ENCODE measurements around the gene CNOT8.

The CNOT8 gene

DNA sequence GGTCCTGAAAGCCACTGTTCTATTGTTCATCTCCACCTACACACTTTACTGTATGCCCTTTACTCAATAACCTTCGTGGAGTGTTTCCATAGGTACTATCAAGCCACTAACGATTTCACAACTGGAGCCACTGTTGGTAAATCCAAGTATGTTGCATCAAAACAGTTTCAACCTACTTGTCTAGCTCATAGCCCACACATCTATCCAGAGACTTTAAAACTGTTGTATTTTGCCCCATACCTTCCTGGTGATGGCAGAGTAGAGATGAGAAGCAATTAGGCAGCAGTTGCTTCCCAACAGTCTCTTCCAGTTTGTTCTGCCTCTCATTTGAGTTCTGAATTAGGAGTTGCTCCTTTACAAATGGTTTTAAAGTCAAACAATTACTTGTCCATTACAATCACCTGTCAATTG is 8.6 kb upstream of the CNOT8 start:
- H3K27me3 Mint-ChIP-seq, result no peaks in the 10 kb centered on the region
- H3K4me3 Mint-ChIP-seq, result no peak overlapping the region
- H3K36me3 Mint-ChIP-seq, result peaks cover 3% of the 10 kb centered on the region
- peaks cover 7% of the 10 kb centered on the region for H3K4me1 Mint-ChIP-seq
- no peak overlapping the region for H3K27ac Mint-ChIP-seq
- no peaks in the 10 kb centered on the region for H3K9me3 Mint-ChIP-seq

DNA sequence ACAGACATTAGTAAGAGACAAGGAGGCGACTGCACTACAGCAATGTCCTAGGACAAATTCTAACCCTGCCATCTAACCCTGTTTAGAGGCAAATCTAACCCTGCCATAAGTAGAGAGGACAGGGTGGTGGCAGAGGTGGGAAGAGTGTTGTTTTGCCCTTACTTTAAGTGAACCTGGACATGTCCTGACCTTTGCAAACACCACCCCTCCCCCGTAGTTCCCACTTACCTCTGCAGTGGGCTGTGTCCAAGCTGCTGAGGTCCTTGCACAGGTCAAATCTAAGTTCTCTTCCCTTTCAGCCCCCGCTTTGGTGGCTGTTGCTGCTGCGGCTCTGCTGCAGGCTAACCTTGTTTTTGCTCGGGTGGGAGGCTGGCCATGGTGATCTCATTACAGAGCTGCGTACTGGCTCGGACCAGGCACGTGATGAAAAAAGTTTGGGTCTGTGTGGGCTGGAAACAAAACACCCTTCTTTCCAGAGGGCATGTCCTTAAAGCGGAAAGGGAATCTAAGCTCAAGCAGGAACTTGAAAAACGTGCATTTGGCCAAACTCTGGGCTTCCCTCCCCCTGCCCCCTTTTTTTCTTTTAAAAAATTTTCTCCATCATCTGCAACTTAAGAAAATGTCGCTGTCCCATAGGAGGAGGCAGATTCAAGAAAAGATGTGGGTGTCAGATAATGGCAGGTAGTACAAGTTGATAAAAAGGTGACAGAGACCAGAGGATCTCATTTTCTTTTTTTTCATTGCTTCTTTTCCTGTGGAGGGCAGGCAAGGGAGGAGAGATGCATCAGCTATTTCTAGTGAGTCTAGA is 8.0 kb upstream of the CNOT8 start, which contains the start of gene FAXDC2:
FAXDC2 (minus strand) TSS at position 349 of the 808 bp plus-strand sequence. CDS start 12,425 bp downstream, outside the sequence.
- no peak within 1 kb of the TSS for H3K4me3 Mint-ChIP-seq
- H3K27ac Mint-ChIP-seq, result no peak within 1 kb of the TSS
- peaks cover 7% of the 10 kb centered on the region for H3K4me1 Mint-ChIP-seq
- H3K9me3 Mint-ChIP-seq, result no peaks in the 10 kb centered on the region
- H3K27me3 Mint-ChIP-seq, result no peaks in the 10 kb centered on the region
- peaks cover 3% of the 10 kb centered on the region for H3K36me3 Mint-ChIP-seq

- Mint-ChIP-seq H3K27me3 (no peaks in the 10 kb centered on the region), H3K4me1 (peaks cover 7% of the 10 kb centered on the region), H3K36me3 (peaks cover 3% of the 10 kb centered on the region), H3K9me3 (no peaks in the 10 kb centered on the region), H3K4me3 (no peak overlapping the region), H3K27ac (no peak overlapping the region)
Observed at GRCh38 chr5:154851351-154851750, 7.1 kb upstream of the CNOT8 start.

GRCh38 chr5:154857530-154858296 is 714 bp upstream of the CNOT8 start:
- H3K27me3 Mint-ChIP-seq, result no peaks in the 10 kb centered on the region
- peak overlapping the region; percentile 98 for H3K27ac Mint-ChIP-seq
- H3K4me1 Mint-ChIP-seq, result peaks cover 37% of the 10 kb centered on the region
- H3K4me3 Mint-ChIP-seq, result peak overlapping the region; percentile 93
- H3K9me3 Mint-ChIP-seq, result no peaks in the 10 kb centered on the region
- H3K36me3 Mint-ChIP-seq, result peaks cover 3% of the 10 kb centered on the region

DNA sequence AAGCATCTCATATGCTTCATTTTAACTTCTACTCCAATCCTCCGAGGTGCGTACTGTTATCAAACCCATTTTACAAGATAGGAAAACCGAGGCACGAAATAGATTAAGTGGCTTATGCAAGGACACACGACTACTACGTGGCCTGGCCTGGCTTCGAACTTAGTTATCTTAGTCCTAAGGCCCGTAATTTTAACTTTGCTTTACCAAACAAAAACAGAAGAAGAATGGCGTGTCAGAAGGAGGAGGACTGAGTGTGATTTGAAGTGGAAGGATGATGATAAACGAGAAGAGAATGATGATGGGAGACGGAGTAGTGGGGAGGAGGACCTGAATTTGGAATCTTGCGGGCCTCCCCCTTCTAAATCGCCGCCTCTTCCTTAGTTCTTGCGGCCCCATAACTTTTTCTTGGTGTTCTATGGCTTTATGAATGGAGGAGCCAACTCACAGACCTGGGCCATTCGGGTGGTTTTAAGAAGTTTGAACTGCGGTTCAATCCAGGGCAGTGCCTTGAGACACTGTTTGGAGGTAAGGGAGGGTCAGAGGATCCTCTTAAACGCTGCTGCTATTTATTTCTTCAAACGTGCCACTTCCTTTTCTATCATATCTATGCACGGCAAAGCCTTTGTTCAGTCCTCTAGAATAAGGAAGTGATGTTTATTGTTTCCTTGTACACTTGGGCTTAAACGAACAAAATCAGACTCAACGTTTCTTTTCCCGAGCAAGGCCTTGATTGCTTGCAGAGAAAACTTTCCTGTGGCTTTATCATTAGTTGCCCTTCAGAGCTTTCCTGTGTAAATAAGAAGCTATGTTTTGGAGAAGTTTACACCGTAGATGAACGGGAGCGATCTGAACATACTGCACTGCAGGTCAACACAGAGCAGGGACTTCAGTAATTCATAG is 795 bp downstream of the CNOT8 start:
- no peaks in the 10 kb centered on the region for H3K36me3 Mint-ChIP-seq
- H3K9me3 Mint-ChIP-seq, result no peaks in the 10 kb centered on the region
- H3K27ac Mint-ChIP-seq, result peak overlapping the region; percentile 98
- peaks cover 49% of the 10 kb centered on the region for H3K4me1 Mint-ChIP-seq
- no peaks in the 10 kb centered on the region for H3K27me3 Mint-ChIP-seq
- H3K4me3 Mint-ChIP-seq, result peak overlapping the region; percentile 93

DNA sequence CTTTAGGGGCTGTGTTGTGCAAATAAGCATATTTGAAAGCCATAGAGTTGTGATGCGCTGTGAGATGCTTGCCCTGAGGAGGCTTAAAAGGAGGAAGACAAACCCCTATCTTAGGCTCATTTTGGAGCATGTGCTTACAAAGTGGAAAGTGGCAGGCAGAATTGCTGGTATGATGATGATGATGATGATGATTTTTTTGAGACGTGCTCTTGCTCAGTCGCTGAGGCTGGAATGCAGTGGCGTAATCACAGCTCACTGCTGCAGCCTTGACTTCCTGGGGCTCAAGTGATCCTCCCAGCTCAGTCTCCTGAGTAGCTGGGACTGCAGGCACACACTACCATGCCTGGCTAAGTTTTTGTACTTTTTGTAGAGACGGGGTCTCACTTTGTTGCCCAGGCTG is 1.7 kb downstream of the CNOT8 start:
- Mint-ChIP-seq H3K27ac (peak overlapping the region; percentile 98), H3K4me3 (peak overlapping the region; percentile 93), H3K27me3 (no peaks in the 10 kb centered on the region), H3K36me3 (peaks cover 4% of the 10 kb centered on the region), H3K9me3 (no peaks in the 10 kb centered on the region), H3K4me1 (peaks cover 54% of the 10 kb centered on the region)

GRCh38 chr5:154860765-154861164 is 2.3 kb downstream of the CNOT8 start:
- H3K4me1 Mint-ChIP-seq, result peaks cover 61% of the 10 kb centered on the region
- H3K36me3 Mint-ChIP-seq, result peaks cover 9% of the 10 kb centered on the region
- peak overlapping the region; percentile 66 for H3K27ac Mint-ChIP-seq
- no peaks in the 10 kb centered on the region for H3K27me3 Mint-ChIP-seq
- H3K9me3 Mint-ChIP-seq, result no peaks in the 10 kb centered on the region
- peak overlapping the region; percentile 93 for H3K4me3 Mint-ChIP-seq

- peak overlapping the region; percentile 10 for H3K27ac Mint-ChIP-seq
- peaks cover 9% of the 10 kb centered on the region for H3K36me3 Mint-ChIP-seq
- H3K9me3 Mint-ChIP-seq, result no peaks in the 10 kb centered on the region
- peak overlapping the region; percentile 20 for H3K4me3 Mint-ChIP-seq
- peaks cover 64% of the 10 kb centered on the region for H3K4me1 Mint-ChIP-seq
- no peaks in the 10 kb centered on the region for H3K27me3 Mint-ChIP-seq
Observed at GRCh38 chr5:154861946-154862345, 3.5 kb downstream of the CNOT8 start.

- Mint-ChIP-seq H3K9me3 (no peaks in the 10 kb centered on the region), H3K4me1 (peaks cover 66% of the 10 kb centered on the region), H3K27ac (peak overlapping the region; percentile 90), H3K36me3 (peaks cover 9% of the 10 kb centered on the region), H3K4me3 (peak overlapping the region; percentile 20), H3K27me3 (no peaks in the 10 kb centered on the region)
Observed at GRCh38 chr5:154862766-154863165, 4.3 kb downstream of the CNOT8 start.

- H3K27me3 Mint-ChIP-seq, result no peaks in the 10 kb centered on the region
Observed at GRCh38 chr5:154863291-154864080, 5.1 kb downstream of the CNOT8 start.

DNA sequence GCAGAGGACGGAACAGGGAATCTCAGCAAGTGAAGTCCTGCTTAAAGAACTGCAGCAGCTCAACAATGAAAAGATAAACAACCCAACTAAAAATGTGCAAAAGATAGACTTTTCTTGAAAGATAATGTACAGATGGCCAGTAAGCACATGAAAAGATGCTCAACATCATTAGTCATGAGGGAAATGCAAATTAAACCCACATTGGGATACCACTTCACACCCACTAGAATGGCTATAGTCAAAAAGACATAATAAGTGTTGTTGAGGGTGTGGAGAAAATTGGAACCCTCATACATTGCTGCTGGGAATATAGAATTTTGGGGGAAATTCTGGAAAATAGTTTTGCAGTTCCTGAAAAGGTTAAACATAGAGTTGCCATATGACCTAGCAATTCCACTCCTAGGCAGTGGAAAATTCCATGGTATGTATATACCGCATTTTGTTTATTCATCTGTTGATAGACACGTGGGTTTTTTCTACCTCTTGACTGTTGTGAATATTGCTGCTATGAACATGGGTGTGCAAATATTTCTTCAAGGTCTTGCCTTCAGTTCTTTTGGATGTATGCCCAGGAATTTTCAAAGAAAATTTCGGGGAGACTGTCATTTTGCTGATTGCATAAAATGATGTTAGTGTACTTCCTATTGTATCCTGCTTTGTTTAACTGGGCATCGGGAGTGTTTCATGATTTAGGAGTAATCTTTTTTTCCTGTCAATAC is 7.2 kb downstream of the CNOT8 start:
- peak overlapping the region; percentile 55 for H3K27ac Mint-ChIP-seq
- peaks cover 58% of the 10 kb centered on the region for H3K4me1 Mint-ChIP-seq
- H3K27me3 Mint-ChIP-seq, result no peaks in the 10 kb centered on the region
- H3K4me3 Mint-ChIP-seq, result peak overlapping the region; percentile 11
- H3K36me3 Mint-ChIP-seq, result peaks cover 12% of the 10 kb centered on the region
- no peaks in the 10 kb centered on the region for H3K9me3 Mint-ChIP-seq

More at GRCh38 chr5:154863291-154864080, 5.1 kb downstream of the CNOT8 start:
- Mint-ChIP-seq H3K9me3 (no peaks in the 10 kb centered on the region), H3K36me3 (peaks cover 9% of the 10 kb centered on the region), H3K4me3 (no peak overlapping the region), H3K27ac (peak overlapping the region; percentile 32), H3K4me1 (peaks cover 68% of the 10 kb centered on the region)

GRCh38 chr5:154866841-154867240 is 8.4 kb downstream of the CNOT8 start:
- no peak overlapping the region for H3K4me3 Mint-ChIP-seq
- H3K27me3 Mint-ChIP-seq, result no peaks in the 10 kb centered on the region
- H3K4me1 Mint-ChIP-seq, result peaks cover 47% of the 10 kb centered on the region
- peaks cover 19% of the 10 kb centered on the region for H3K36me3 Mint-ChIP-seq
- peak overlapping the region; percentile 56 for H3K27ac Mint-ChIP-seq
- H3K9me3 Mint-ChIP-seq, result no peaks in the 10 kb centered on the region

DNA sequence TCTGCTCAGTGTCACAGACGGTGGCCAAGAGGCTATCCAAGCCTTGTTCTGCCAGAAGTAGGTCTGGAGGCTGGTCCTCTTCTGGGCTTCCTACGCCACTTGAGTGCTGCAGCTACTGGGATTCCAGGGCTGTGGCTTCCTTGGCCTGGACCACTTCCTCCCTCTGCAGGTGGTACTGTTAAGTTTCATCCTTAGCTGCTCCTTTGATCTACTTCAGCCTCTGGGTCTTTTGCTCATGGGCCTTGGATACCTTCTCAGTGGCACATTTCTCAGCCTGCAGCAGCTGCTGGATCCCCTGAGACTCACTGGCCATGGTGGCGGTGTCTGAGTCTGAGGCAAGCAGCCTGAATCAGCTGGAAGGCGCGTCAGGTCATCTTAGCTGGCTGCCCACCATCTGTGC is 10.3 kb downstream of the CNOT8 start:
- no peaks in the 10 kb centered on the region for H3K27me3 Mint-ChIP-seq
- H3K36me3 Mint-ChIP-seq, result peaks cover 27% of the 10 kb centered on the region
- H3K4me1 Mint-ChIP-seq, result peaks cover 29% of the 10 kb centered on the region
- no peak overlapping the region for H3K4me3 Mint-ChIP-seq
- no peaks in the 10 kb centered on the region for H3K9me3 Mint-ChIP-seq
- peak overlapping the region; percentile 65 for H3K27ac Mint-ChIP-seq

DNA sequence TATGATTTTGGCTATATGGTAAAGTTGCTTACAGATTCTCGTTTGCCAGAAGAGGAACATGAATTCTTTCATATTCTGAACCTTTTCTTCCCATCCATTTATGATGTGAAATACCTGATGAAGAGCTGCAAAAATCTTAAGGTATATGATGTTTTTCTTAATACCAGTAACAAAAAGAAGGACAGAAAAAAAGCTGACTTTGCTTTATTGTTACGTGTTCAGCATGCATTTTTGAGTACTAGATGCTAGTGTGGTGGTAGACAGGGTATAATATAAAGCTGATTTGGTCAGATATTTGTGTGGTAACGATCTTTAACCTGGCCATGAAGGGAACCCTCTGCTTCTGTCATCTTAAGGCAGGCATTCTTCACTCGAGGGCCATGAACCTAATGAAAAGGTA is 13.3 kb downstream of the CNOT8 start:
- peaks cover 10% of the 10 kb centered on the region for H3K4me1 Mint-ChIP-seq
- H3K27me3 Mint-ChIP-seq, result no peaks in the 10 kb centered on the region
- H3K36me3 Mint-ChIP-seq, result peaks cover 39% of the 10 kb centered on the region
- no peak overlapping the region for H3K4me3 Mint-ChIP-seq
- no peak overlapping the region for H3K27ac Mint-ChIP-seq
- H3K9me3 Mint-ChIP-seq, result no peaks in the 10 kb centered on the region
